OCI-M2 (cell line): Measurements from ENCODE around the gene TAOK2.
A peak's percentile ranks its signal among the peaks of the same experiment; 100 is the strongest.
"Not testable (repeated sequence)": the region's sequence is repeated elsewhere in the genome, so short reads cannot be mapped to it uniquely, and the experiment has no call there.

Source experiments
- DNase-seq: peaks from one replicate; lab custom pipeline; 2025; ENCODE audit not compliant: unreplicated experiment; lab: John Stamatoyannopoulos, UW

Gene TAOK2

DNA sequence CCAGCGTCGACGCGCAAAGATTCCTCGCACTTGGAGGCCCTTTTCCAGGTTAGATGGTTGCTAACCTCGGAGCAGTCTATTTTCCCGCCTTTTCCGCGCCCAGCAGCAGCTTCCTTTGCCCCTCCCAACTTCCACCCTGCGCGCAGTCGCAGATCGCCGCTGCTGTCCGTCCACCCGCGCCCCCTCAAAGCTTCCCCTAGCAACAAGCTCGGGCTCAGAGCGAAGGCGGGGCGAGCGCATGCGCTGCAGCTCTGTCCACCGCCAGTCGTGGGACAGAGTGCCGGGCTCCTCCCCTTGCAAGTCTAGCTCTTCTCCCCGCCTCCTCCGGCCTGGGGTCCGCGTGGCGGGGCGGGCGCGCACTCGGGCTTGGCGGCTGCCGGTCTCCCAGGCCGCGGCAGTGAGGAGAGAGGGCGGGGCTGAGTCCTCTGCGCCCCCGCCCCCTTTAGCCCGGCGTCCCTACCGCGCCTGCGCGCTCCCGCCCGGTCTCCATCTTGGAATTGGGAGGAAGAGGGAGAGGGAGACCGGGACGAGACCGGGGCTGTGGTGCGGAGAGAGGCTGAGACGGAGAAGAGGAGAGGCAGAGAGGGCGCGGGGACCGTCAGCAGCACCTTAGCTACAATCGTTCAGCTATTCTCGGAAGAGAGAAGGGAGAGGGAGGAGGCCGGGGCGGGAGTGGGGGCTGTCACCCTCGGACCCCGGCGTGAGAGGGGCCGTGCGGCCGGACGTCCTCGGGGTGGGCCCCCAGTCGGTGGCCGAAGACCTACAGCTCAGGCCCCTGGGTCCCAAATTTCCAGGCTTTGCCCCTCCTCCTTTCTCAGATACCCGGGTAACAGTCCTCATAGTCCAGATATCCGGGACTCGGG lies at the start of gene TAOK2:
Gene TAOK2 (plus strand): TSS at position 485 of the 863 bp plus-strand sequence. CDS start 3,905 bp downstream, outside the sequence.
- peak; percentile 92 for DNase-seq

DNA sequence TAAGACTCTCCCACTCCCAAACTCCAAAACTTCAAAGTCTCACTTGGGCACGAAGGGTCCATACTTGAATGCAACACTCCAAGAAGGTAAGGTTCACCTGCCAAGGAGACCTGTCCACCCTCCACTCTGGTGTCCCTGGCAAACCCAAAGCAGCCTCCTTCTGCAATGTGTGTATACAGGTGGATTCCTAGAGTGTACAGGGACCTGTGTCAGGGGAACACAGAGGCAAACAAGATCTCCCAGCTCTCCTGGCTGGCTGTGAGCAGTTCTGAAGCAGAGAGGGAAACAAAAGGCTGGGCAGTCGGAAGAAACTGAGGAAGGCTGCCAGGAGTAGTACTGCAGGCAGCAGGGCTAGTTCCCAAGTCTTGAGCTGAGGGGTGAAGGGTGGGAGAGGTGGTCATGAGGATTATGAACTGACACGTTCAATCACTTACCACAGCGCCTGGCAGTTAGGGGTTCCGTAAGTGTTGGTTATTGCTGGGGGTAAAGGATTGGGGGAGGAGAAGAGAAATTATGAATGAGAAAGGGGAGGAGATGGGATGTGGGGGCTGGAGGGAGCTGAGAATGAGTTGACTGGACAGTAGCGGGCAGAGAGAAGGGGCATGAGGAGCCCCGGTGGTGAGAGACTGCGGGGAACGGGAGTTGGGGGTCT lies 48.4 kb upstream of the TAOK2 start:
- DNase-seq: no peak

DNA sequence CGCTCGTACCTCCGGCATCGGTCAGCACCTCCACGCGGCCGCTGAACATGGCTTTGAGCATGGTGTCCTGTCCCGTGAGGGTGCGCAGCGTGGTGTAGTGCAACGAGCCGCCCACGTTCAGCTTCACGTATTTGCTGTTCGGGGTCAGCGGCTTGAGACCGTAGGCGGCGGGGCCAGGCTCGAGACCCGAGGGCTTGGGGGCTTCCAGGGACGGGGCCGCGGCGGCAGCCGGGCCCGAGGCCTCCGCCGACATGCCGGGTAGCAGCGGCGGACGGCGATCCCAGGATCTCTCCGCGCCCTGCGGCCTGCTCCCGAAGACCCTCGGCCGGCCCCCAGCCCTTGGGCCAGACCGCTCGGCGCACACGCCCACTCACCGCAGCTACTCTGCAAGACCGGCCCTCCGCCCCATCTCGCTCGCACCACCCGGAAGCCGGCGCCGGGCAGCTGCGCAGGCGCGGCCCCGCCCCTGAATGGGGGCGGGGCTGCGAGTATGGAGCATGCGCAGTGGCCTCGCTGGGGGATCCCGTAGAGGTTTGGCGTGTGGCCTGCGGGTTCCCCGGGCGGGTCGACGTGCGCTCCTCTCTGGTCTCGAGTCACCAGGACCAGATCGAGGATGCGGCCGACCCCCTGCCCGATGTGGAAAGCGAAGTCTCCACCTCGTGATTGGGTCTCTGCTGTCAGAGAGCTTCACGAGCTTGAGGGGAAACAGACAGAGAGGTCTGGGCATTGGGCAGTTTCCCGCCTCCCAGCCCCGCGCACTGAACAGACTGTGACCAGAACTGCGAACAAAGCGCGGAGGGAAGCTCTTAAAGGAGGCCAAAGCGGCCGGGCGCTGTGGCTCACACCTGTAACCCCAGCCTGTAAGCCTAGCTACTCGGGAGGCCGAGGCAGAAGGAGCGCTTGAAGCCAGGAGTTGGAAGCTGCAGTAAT lies 47.6 kb upstream of the TAOK2 start, which contains the start of gene KCTD13:
Gene KCTD13 (minus strand): TSS at position 446 of the 930 bp plus-strand sequence. CDS start 193 bp downstream, at position 253.
- DNase-seq: peak; percentile 59

DNA sequence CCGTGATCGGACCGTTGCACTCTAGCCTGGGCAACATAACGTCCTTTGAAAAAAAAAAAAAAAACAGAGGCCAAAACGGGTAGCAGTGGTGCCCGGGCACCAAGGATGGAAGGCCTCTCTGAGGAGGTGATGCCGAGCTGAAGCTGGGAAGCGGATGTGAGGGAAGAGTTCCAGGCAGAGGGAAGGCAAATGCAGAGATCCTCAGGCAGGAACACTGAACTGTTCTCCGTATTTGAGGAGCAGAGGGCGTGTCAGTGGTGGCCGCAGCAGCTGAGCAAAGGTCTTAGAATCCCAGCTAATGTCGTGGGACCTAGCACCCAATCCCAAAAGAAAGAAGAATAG lies 47.0 kb upstream of the TAOK2 start:
- DNase-seq: no peak

DNA sequence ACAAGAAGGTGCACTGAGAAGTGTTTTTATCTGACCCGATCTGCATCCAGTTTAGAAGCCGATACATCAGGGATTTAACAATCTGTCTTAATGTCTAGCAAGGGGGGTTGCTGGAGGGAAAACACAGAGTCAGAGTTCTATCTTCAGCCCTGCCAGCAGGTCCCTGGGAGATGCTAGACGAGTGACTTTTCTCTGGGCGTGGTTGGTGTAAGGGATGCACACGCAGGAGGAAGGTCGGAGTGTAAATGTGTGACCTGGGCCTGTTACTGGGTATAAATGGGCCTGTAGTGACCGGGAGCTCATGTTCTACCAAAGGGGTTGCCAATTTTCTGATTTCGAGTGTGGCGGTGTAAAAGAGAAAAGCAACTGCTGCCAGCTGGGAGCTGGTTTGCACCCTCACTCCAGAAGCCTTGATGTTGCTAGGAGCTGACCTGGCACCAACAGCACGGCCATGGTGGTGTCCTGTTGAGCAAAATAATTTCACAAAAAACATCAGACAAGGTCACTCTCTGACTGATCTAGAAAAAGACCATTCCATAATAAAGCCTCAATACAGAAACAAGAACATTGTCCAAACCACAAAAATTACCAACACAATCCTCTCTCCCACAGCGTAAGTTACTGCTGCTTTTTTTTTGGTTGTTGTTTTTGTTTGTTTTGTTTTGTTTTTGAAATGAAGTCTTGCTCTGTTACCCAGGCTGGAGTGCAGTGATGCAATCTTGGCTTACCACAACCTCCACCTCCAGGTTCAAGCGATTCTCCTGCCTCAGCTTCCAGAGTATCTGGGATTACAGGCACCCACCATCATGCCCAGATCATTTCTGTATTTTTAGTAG lies 46.4 kb upstream of the TAOK2 start:
- DNase-seq: no peak

DNA sequence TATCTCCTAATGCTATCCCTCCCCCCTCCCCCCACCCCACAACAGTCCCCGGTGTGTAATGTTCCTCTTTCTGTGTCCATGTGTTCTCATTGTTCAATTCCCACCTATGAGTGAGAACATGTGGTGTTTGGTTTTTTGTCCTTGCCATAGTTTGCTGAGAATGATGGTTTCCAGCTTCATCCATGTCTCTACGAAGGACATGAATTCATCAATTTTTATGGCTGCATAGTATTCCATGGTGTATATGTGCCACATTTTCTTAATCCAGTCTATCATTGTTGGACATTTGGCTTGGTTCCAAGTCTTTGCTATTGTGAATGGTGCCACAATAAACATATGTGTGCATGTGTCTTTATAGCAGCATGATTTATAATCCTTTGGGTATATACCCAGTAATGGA lies 41.9 kb upstream of the TAOK2 start:
- DNase-seq: not testable (repeated sequence)

DNA sequence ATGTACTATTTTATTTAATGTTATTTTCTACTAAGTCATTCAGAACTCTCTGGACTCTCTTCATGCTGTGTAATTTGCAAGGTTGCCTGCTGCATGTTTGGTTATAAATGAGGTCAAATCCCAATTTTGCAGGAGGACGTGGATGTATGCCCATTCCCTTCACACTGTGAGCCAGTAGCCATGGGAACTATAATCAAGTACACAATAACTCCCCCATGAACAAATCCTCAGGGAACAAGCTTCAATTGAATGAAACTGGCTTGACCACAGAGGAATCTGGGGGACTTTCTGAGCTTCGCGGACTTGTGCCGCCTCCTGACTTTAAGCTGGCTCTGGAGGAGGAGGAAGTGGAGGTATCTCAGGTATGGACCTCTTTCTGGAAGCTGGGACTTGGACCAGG lies 33.0 kb upstream of the TAOK2 start:
- no peak for DNase-seq

DNA sequence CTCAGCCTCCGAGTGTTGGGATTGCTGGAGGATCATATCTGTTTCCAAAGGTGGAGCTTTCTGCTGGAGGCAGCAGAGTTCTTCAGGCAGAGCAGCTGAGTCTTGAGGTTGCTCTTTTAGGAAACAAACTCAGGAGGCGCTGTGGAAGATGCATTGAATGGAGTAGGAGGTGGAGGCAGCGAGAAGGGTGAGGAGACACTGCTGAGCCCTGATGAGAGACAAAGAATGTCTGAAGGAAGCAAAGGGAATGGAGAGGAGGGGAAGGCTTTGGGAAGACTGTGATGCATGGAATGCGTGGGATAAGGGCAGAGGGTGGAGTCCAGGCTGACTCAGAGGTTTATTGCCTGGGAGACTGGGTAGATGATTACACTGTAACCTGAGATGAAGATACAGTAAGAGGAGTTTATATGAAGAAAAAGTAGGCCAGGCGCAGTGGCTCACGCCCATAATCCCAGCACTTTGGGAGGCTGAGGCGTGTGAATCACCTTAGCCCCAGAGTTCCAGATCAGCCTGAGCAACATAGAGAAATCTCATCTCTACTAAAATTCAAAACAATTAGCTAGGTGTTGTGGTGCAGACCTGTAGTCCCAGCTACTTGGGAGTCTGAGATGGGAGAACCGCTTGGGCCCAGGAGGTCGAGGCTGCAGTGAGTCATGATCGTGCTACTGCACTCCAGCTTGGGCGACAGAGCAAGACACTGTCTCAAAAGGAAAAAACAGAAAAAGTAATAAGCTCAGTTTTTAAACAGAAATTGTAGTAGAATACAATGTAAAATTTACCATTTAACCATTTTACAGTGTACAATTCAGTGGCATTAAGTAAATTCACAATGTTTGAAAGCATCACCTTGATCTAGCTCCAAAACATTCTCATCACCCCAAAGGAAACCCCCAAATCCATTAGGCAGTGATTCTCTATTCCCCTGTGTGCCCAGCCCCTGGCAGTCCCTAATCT lies 29.5 kb upstream of the TAOK2 start:
- no peak for DNase-seq

DNA sequence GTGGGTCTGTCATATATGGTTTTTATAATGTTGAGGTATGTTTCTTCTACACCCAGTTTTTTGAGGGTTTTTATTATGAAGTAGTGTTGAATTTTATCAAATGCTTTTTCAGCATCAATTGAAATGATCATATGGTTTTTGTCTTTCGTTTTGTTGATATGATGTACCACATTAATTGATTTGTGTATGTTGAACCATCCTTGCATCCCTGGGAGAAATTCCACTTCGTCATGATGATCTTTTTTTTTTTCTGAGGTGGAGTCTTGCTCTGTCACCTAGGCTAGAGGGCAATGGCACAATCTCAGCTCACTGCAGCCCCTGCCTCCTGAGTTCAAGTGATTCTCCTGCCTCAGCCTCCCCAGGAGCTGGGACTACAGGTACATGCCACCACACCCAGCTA lies 25.8 kb upstream of the TAOK2 start:
- no peak for DNase-seq

DNA sequence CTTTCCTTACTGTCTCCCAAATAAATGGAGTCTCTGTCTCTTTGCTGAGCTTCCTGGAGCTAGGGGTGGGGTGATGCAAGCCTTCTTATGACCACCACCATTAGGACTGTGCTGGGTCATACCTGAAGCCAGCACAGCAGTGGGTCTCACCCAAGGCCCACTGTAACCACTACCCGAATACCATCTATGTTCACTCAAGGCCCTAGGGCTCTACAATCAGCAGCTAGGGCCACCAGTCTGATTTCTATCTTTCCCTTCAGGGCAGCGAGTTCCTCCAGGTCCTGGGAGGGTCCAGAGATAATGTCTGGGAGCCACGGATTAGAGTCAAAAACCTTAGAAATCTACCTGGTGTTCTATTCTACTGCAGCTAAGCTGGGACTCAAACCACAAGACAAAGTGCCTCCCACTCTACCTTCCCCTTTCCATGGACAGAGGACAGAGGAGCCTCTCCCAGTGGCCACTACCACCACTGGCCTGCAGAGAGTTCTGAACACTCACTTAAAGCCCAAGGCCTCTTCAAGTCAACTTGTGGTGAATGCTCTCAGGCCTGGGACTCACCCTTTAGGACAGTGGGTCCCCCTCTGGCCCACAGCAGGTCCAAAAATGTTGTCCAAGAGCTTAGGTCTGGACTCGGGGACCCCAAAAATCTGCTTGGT lies 22.7 kb upstream of the TAOK2 start:
- no peak for DNase-seq

DNA sequence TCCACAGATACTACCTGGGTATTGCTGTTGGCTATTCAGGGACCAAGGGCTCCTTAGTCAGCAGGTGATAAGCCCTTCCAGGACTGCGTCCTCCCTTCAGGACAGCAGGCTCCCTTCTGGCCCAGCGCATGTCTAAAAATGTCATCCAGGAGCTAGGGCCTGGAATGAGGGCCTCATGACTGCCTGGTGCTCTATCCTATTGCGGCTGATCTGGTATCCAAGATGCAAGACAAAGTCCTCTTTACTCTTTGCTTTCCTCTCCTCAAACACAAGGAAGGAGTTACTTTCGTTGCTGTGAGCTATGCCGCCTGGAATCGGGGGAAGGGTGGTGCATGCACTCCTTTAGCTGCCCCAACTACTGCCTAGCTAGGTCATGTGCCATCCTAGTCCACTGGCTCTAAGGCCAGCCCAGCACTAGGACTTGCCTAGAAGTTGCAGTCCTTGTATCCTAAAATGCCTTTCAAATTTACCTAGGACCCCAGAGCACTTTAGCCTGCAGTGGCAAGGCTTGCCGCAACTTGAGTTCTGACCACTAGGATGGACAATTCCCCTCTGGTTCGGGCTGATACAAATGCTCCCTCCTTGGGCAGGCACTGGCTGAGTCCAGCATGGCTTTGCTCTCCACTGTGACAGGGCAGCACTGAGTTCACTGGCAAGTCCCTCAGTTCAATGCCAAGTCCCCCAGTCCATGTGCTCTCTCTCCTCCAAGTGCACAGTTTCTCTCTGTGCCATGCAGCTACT lies 21.9 kb upstream of the TAOK2 start:
- DNase-seq: no peak

DNA sequence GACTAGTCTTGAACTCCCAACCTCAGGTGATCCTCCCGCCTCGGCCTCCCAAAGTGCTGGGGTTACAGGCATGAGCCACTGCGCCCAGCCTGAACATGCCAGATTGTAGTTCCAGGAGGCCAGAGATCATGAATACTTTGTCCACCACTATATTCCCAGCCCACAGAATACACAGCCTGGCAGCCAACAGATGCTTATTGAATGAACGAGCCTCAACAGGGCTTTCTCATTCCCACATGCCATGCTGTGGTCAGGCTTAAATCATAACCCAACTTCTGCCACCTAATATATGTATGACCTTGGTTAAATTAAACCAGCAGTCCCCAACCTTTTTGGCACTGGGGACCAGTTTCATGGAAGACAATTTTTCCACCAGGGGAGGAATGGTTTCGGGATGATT lies 14.9 kb upstream of the TAOK2 start:
- DNase-seq: no peak

DNA sequence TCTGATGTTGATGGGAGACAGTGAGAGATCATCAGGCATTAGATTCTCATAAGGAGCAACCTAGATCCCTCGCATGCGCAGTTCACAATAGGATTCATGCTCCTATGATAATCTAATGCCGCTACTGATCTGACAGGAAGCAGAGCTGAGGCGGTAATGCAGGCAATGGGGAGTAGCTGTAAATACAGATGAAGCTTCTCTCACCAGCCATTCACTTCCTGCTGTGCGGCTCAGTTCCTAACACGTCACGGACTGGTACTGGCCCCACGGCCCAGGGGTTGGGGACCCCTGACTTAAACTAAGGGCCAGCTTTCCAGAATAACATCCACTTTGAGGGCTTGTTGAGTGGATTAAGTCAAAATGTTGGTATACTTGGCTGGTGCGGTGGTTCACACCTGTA lies 14.4 kb upstream of the TAOK2 start:
- no peak for DNase-seq

DNA sequence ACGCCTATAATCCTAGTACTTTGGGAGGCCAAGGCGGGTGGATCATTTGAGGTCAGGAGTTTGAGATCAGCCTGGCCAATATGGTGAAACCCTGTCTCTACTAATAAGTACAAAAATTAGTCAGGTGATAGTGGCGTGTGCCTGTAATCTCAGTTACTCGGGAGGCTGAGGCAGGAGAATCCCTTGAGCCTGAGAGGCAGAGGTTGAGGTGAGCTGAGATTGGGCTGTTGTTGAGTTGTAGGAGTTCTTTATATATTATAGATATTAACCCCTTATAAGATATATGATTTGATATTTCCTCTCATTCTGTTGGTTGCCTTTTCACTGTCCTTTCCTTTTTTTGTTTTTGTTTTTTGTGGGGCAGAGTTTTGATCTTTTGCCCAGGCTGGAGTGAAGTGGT lies 13.8 kb upstream of the TAOK2 start:
- DNase-seq: not testable (repeated sequence)

DNA sequence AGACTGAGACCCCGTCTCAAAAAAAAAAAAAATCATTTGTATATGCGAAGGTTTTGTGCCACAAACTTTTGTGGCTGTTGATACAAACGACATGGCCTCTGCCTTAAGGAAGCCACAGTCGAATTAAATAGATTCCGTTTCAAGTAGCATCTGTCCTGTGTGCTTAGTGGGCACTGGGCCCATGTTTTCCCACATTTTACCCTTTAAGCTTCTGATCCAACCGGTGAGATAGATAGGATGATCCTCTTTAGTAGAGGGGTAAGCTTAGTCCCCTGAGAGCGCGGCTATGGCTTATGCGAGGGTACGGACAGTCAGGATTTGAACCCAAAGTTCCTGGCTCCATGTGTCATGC lies 12.6 kb upstream of the TAOK2 start:
- DNase-seq: no peak

DNA sequence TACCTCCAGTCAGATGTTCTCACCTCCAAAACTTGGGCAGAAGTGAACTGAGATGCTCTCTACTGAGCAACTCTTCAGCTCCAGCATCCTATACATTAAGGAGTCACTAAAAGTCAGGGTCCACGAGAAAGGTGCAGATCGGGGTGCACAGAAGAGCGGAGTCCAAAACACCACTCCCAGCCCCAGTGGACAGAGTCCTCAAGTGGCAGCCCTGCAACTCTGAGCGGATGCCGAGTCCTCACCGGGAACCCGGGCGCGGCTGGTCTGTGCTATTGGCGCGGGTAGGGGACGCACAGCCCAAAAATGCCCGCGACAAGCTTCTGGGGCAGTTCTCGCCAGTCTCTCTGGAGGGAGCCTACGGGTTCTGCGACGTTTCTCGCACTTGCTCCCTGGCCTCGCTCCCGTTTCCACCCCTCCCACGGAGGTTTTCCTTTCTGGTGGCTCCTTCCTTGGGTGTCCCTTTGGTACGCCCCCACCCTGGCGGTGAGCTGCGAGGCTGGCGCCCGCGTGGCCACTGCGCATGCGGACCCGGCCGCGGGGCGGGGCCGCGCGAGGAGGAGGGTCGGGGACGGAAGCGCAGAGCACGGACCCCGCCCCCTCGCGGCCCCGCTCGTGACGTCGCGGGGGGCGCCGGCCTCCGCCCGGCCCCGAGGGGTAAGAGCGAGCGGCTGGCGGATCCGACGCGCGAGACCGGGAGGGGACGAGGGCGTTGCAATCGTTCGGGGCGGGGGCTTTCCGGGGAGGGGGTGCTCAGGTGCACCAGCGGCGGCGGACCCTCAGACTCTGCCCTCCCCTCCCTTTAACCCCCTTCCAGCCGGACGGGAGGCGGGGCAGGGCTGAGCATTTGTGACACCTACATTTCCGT lies 12.0 kb upstream of the TAOK2 start, which contains the start of gene TMEM219:
Gene TMEM219 (plus strand): TSS at position 601 of the 865 bp plus-strand sequence. CDS start 1,065 bp downstream, outside the sequence.
- peak; percentile 78 for DNase-seq

DNA sequence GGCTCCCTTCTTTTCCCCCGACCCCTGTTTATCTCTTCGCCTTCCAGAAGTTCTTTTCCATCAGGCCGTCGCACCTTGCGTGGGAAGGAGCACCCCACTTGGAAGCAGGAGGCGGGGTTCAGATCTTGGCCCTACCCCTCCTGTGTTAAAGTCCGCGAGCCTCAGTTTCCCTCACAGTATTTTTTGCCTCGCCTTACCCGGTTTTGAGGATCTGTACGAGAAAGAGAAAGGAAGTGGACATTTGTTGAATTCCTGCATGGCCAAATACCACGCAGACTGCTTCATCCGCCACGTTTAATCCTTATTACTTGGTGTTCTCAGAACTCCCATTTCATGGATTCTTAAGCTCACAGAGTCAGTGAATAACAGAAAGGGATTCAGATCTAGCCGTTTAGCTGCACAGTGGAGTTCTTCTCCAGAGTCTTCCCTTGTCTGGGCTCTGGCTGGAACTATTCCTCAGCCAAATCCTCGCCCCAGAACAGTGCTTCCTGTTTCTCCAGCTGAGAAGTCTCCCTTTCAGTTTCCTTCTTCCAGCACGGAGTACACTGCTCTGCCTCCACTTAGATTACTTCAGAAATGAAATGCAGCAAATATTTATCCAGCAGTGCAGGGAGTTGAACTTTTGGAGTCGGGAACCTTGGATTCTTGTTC lies 11.2 kb upstream of the TAOK2 start:
- no peak for DNase-seq
